HepG2 (cell line): ENCODE measurements around the gene ERLEC1. TPM values are rescaled to one million over a fixed set of nuclear protein-coding genes. Genes with fewer than 3 reads are reported as not detected.

ENCODE experiments used
- ADNP ChIP-seq: sonication (generic); formaldehyde crosslinking; IDR thresholded peaks from 2 replicates; pipeline ENCODE4 v1.4.0; 2020; ENCODE audit warnings: missing genetic modification reagents
- HNF1A ChIP-seq, 2 experiments: sonication (generic) in 1 of 2; formaldehyde crosslinking in 1 of 2; IDR thresholded peaks; 2 replicates each; pipeline versions ENCODE4 v1.4.0 to v1.6.1; 2016 to 2020; ENCODE audit warnings: borderline replicate concordance in 1 of 2, low read depth in 1 of 2, mild to moderate bottlenecking in 1 of 2, missing genetic modification reagents in 1 of 2
- PAX8 ChIP-seq: sonication (generic); formaldehyde crosslinking; IDR thresholded peaks from 2 replicates; pipeline ENCODE4 v1.8.0; 2022; ENCODE audit warnings: mild to moderate bottlenecking, missing genetic modification reagents, borderline replicate concordance
- SAFB2 ChIP-seq: sonication (generic); formaldehyde crosslinking; IDR thresholded peaks from 2 replicates; pipeline ENCODE4 v1.5.1; 2020; ENCODE audit warnings: missing genetic modification reagents, low read depth, mild to moderate bottlenecking, borderline replicate concordance
- ZFP90 ChIP-seq: sonication (generic); formaldehyde crosslinking; IDR thresholded peaks from 2 replicates; pipeline ENCODE4 v1.8.0; 2022; ENCODE audit warnings: missing genetic modification reagents, mild to moderate bottlenecking, inconsistent platforms, borderline replicate concordance
- ZNF34 ChIP-seq: sonication (generic); formaldehyde crosslinking; IDR thresholded peaks from 2 replicates; pipeline ENCODE4 v1.4.0; 2020; ENCODE audit warnings: mild to moderate bottlenecking, missing genetic modification reagents, borderline replicate concordance
- ZNF607 ChIP-seq: sonication (generic); formaldehyde crosslinking; IDR thresholded peaks from 2 replicates; pipeline ENCODE4 v1.5.1; 2020; ENCODE audit warnings: missing genetic modification reagents, mild to moderate bottlenecking, borderline replicate concordance
- polyA plus RNA-seq, 8 experiments: library from polyadenylated mRNA; depleted of rRNA in 3 of 8; stranded (reverse) in 7 of 8; unstranded in 1 of 8; fragments of >200 nt; fragmentation: Illumina TruSeq in 4 of 8; extraction: Trizol in 4 of 8; gene quantifications; 2 replicates each; pipeline versions ENCODE4 v1.2.1 to v1.2.3, GENCODE V29; 2011 to 2016; ENCODE audit warnings: low read depth in 4 of 8, missing spikeins in 1 of 8, mixed read lengths in 1 of 8; ENCODE audit not compliant: insufficient read depth in 1 of 8
- total RNA-seq, 5 experiments: library from RNA; depleted of rRNA; stranded (reverse); fragments of >200 nt; fragmentation: Illumina TruSeq; extraction: Trizol; gene quantifications; 2 replicates each; pipeline ENCODE4 v1.2.3, GENCODE V29; 2016; ENCODE audit warnings: low read depth in 1 of 5
- TF ChIP-seq, protein P1 (sequence below): sonication (generic); formaldehyde crosslinking; IDR thresholded peaks from 2 replicates; pipeline ENCODE4 v1.4.0; 2020; ENCODE audit warnings: mild to moderate bottlenecking, missing genetic modification reagents
- TF ChIP-seq, protein P2 (sequence below): IDR thresholded peaks from 2 replicates; pipeline ENCODE4 v1.6.1; 2016; ENCODE audit warnings: low read depth, missing genetic modification reagents, missing compliant biosample characterization
- TF ChIP-seq, protein P3 (sequence below): IDR thresholded peaks from 2 replicates; pipeline ENCODE4 v1.6.1; 2012; ENCODE audit warnings: low read depth, low read length, improper control_type of control experiment

ERLEC1 gene
- total and polyA plus RNA-seq, 2 of the 13 experiments (the other 11 are each of a cell fraction or from before 2014, with no cell fraction given): 87.3 to 88.4 TPM

DNA sequence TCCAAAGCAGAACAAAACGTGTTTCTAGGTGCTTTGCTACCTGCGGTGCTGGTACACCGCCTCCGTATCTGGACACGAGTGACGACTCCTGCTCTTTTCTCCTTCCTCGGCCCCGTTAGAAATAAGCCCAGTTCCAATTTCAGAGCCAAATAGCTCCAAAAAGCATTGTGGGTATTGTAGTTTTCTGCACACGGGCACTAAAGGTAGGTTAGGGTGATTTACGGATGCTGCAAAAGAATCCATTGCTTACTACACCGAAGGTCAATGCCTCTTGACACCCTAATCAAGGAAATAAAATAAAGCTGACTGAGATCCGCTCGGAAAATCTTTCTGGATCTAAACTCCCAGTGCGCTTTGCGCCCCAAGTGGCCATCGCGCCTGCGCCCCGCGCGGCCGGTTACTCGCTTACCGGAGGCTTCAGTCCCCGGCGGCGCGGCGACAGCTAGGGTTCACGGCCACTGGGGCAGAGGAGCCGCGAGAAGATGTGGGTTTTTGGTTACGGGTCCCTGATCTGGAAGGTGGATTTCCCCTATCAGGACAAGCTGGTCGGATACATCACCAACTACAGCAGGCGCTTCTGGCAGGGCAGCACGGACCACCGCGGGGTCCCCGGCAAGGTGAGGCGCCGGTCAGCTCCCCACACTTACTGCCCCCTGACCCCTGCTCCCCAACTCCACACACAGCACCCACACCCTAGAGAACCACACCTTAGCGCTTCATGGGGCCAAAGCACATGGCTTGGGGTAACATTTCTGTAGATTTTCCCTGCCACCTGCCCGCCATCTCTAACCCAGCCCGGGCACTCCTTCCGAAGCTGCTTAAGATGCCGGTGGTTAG is 19.2 kb upstream of the ERLEC1 start, which contains the start of gene CHAC2 (continued):
- TF ChIP-seq, protein P1, sequence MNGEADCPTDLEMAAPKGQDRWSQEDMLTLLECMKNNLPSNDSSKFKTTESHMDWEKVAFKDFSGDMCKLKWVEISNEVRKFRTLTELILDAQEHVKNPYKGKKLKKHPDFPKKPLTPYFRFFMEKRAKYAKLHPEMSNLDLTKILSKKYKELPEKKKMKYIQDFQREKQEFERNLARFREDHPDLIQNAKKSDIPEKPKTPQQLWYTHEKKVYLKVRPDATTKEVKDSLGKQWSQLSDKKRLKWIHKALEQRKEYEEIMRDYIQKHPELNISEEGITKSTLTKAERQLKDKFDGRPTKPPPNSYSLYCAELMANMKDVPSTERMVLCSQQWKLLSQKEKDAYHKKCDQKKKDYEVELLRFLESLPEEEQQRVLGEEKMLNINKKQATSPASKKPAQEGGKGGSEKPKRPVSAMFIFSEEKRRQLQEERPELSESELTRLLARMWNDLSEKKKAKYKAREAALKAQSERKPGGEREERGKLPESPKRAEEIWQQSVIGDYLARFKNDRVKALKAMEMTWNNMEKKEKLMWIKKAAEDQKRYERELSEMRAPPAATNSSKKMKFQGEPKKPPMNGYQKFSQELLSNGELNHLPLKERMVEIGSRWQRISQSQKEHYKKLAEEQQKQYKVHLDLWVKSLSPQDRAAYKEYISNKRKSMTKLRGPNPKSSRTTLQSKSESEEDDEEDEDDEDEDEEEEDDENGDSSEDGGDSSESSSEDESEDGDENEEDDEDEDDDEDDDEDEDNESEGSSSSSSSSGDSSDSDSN (CRISPR knock-in tag): peak; percentile 65
- no peak for TF ChIP-seq ZNF34 (CRISPR knock-in tag)
- TF ChIP-seq HNF1A (IDR thresholded peaks at IDR 0.05; ENCODE audit: low read depth): no peak
- peak; percentile 42; the same call in 1 of the 2 replicates for TF ChIP-seq HNF1A (CRISPR knock-in tag; IDR thresholded peaks at IDR 0.05; ENCODE audit: borderline replicate concordance)
- TF ChIP-seq, protein P2, sequence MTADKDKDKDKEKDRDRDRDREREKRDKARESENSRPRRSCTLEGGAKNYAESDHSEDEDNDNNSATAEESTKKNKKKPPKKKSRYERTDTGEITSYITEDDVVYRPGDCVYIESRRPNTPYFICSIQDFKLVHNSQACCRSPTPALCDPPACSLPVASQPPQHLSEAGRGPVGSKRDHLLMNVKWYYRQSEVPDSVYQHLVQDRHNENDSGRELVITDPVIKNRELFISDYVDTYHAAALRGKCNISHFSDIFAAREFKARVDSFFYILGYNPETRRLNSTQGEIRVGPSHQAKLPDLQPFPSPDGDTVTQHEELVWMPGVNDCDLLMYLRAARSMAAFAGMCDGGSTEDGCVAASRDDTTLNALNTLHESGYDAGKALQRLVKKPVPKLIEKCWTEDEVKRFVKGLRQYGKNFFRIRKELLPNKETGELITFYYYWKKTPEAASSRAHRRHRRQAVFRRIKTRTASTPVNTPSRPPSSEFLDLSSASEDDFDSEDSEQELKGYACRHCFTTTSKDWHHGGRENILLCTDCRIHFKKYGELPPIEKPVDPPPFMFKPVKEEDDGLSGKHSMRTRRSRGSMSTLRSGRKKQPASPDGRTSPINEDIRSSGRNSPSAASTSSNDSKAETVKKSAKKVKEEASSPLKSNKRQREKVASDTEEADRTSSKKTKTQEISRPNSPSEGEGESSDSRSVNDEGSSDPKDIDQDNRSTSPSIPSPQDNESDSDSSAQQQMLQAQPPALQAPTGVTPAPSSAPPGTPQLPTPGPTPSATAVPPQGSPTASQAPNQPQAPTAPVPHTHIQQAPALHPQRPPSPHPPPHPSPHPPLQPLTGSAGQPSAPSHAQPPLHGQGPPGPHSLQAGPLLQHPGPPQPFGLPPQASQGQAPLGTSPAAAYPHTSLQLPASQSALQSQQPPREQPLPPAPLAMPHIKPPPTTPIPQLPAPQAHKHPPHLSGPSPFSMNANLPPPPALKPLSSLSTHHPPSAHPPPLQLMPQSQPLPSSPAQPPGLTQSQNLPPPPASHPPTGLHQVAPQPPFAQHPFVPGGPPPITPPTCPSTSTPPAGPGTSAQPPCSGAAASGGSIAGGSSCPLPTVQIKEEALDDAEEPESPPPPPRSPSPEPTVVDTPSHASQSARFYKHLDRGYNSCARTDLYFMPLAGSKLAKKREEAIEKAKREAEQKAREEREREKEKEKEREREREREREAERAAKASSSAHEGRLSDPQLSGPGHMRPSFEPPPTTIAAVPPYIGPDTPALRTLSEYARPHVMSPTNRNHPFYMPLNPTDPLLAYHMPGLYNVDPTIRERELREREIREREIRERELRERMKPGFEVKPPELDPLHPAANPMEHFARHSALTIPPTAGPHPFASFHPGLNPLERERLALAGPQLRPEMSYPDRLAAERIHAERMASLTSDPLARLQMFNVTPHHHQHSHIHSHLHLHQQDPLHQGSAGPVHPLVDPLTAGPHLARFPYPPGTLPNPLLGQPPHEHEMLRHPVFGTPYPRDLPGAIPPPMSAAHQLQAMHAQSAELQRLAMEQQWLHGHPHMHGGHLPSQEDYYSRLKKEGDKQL: no peak
- TF ChIP-seq, protein P3, sequence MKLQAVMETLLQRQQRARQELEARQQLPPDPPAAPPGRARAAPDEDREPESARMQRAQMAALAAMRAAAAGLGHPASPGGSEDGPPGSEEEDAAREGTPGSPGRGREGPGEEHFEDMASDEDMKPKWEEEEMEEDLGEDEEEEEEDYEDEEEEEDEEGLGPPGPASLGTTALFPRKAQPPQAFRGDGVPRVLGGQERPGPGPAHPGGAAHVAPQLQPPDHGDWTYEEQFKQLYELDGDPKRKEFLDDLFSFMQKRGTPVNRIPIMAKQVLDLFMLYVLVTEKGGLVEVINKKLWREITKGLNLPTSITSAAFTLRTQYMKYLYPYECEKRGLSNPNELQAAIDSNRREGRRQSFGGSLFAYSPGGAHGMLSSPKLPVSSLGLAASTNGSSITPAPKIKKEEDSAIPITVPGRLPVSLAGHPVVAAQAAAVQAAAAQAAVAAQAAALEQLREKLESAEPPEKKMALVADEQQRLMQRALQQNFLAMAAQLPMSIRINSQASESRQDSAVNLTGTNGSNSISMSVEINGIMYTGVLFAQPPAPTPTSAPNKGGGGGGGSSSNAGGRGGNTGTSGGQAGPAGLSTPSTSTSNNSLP: no peak; the same call in 1 of the 2 replicates
- TF ChIP-seq ZFP90 (CRISPR knock-in tag): no peak
- no peak for TF ChIP-seq ZNF607 (CRISPR knock-in tag)
- no peak for TF ChIP-seq PAX8 (CRISPR knock-in tag)
- no peak for TF ChIP-seq ADNP (CRISPR knock-in tag)
- TF ChIP-seq SAFB2 (CRISPR knock-in tag): 0 out of 2 replicates have a peak, but pooled peaks have one; percentile 64
